Suprapubic skin (tissue), 4 donors: ENCODE data around the gene ESR2.

Source experiments
- POLR2A ChIP-seq, 2 donors: fragments of 450-650 bp; IDR thresholded peaks; one replicate each; pipeline ENCODE4 v1.6.1; 2017; ENCODE audit warnings: antibody characterized with exemption in 2 of 2, mild to moderate bottlenecking in 2 of 2, moderate library complexity in 2 of 2
- POLR2AphosphoS5 ChIP-seq, 3 donors: sonication (generic); formaldehyde crosslinking; IDR thresholded peaks; one replicate each; pipeline ENCODE4 v1.6.1; 2017; ENCODE audit warnings: antibody characterized with exemption in 3 of 3
- TF ChIP-seq, protein P1 (sequence below), 2 donors: fragments of 200-600 bp in 1 of 2; fragments of 450-650 bp in 1 of 2; sonication (generic) in 1 of 2; IDR thresholded peaks; one replicate each; pipeline ENCODE4 v1.5.1; 2016 to 2019; ENCODE audit warnings: antibody characterized with exemption in 2 of 2, mild to moderate bottlenecking in 1 of 2, moderate library complexity in 1 of 2

DNA sequence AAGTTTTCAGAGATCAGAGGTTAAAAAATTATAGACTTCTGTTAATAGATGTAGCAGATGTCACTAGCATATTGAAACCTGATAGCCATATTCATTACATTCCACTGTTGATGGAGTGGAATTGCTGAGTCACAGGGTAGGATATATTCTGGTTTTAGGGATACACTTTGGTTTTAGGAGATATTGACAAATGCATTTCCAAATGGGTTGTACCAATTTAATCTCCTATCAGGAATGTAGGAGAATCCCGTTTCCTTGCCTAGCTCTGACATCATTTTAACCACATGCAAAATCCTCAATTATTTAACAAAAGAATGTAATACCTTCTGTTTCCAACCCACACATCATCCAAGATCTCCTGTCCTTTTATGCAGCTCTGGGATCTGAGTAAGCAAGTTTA, 30.7 kb upstream of the ESR2 start:
- TF ChIP-seq, protein P1, sequence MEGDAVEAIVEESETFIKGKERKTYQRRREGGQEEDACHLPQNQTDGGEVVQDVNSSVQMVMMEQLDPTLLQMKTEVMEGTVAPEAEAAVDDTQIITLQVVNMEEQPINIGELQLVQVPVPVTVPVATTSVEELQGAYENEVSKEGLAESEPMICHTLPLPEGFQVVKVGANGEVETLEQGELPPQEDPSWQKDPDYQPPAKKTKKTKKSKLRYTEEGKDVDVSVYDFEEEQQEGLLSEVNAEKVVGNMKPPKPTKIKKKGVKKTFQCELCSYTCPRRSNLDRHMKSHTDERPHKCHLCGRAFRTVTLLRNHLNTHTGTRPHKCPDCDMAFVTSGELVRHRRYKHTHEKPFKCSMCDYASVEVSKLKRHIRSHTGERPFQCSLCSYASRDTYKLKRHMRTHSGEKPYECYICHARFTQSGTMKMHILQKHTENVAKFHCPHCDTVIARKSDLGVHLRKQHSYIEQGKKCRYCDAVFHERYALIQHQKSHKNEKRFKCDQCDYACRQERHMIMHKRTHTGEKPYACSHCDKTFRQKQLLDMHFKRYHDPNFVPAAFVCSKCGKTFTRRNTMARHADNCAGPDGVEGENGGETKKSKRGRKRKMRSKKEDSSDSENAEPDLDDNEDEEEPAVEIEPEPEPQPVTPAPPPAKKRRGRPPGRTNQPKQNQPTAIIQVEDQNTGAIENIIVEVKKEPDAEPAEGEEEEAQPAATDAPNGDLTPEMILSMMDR (IDR thresholded peaks at IDR 0.05): no peak
- no peak for TF ChIP-seq POLR2A (IDR thresholded peaks at IDR 0.05)
- no peak for TF ChIP-seq POLR2AphosphoS5 (IDR thresholded peaks at IDR 0.05)
